ENCODE data around the gene PIK3C2G.

DNA sequence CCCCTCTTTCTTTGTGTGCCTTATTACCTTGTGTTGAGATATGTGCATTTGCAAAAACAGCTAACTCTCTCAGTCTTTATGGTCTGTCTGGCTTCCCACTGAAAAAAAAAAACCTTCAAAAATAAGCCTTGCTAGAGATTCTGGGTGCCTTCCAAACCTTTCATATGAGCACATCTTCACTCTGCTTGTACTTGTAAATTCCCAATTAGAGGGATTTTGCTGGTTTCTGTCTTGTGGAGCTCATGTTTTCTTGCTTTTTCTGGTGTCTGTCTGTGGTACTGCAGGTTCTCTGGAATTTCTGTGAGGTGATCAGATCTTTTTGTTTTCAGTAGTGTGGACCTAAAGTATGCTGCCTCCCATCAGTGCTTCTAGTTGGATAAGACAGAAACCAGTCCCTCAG is 100.1 kb downstream of the PIK3C2G start:
- TF ChIP-seq POLR2A (IDR thresholded peaks at IDR 0.05) (no peak), CTCF (IDR thresholded peaks at IDR 0.05) (no peak)

Measured in lower leg skin (tissue), 3 donors.